Measurements from ENCODE around the gene DARS2.

DARS2 gene

DNA sequence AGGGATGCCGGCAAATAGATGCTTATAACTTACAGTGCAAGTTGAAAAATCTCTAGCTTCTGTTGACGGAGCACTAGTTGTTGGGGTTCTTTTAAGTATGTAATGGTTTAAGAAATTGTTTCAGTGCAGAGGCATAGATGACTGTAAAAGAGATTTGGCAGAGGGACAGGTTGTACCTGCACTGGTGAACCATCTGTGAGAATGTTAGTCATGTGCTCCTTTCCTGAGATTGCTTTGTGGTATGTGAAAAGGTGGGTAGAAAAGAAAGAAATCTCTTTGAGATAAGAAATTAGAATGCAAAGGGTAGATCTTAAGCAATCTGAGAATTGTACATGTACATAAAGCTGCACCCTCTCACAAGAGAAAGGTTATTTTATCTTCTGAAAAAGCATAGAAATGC lies 63.2 kb downstream of the DARS2 start:
- no peak overlapping the region for H3K27ac ChIP-seq
- no peak overlapping the region for H3K4me3 ChIP-seq (ENCODE audit: low read depth, low read length)
- no peak for DNase-seq
- TF ChIP-seq, protein P1, sequence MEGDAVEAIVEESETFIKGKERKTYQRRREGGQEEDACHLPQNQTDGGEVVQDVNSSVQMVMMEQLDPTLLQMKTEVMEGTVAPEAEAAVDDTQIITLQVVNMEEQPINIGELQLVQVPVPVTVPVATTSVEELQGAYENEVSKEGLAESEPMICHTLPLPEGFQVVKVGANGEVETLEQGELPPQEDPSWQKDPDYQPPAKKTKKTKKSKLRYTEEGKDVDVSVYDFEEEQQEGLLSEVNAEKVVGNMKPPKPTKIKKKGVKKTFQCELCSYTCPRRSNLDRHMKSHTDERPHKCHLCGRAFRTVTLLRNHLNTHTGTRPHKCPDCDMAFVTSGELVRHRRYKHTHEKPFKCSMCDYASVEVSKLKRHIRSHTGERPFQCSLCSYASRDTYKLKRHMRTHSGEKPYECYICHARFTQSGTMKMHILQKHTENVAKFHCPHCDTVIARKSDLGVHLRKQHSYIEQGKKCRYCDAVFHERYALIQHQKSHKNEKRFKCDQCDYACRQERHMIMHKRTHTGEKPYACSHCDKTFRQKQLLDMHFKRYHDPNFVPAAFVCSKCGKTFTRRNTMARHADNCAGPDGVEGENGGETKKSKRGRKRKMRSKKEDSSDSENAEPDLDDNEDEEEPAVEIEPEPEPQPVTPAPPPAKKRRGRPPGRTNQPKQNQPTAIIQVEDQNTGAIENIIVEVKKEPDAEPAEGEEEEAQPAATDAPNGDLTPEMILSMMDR (IDR thresholded peaks at IDR 0.05; ENCODE audit: low read depth, low read length, missing control alignments) = no peak
- no peaks in the 10 kb centered on the region for H3K27me3 ChIP-seq (replicated peaks)
- peaks cover 13% of the 10 kb centered on the region for H3K36me3 ChIP-seq (replicated peaks)
- in situ Hi-C loops (cut with HindIII; ENCODE audit: low pct_ligation_motif_present, low sequenced_read_pairs) = no loop called here

DNA sequence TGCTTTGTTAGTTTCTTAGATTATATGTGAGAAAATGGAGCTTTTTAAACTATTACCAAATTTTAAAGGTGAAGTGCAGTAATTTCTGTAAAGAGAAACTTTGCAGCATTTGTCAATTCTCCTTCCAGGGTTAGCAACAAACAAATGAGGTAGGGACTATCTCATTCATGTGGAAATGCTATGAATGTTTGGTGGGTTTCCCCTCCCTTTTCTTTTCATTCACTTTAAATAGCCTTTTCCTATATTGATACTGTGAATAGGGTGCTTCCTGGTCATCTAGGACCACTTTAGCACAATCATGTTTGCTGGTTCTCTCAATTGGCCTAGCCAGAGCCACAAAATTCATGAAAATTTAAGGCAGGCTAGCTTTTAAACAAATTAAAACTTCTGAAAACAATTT lies 64.3 kb downstream of the DARS2 start:
- in situ Hi-C loops (cut with HindIII; ENCODE audit: low pct_ligation_motif_present, low sequenced_read_pairs) = no loop called here
- TF ChIP-seq, protein P1 (IDR thresholded peaks at IDR 0.05; ENCODE audit: low read depth, low read length, missing control alignments) = no peak
- Histone ChIP-seq H3K27me3 (replicated peaks) (no peaks in the 10 kb centered on the region), H3K4me3 (ENCODE audit: low read depth, low read length) (no peak overlapping the region), H3K27ac (no peak overlapping the region), H3K36me3 (replicated peaks) (peaks cover 13% of the 10 kb centered on the region)
- no peak for DNase-seq

DNA sequence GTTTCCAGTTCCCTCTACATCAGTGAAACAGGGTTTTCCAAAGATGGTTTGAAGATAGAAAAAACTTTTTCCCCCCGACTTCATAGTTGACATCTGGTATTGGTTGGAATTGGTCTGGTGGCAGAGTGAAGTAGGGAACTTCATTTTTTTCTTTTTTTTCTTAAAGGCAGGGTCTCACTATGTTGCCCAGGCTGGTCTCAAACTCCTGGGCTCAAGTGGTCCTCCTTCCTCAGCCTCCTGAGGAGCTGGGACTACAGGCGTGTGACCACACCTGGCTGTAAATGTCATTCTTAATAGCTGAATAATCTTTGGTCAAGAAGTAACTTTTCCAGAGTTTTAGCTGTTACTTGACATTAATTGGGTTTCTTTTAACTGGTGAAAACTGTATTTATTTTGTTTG lies 65.4 kb downstream of the DARS2 start:
- Histone ChIP-seq H3K27me3 (replicated peaks) (no peaks in the 10 kb centered on the region), H3K27ac (no peak overlapping the region), H3K36me3 (replicated peaks) (peaks cover 13% of the 10 kb centered on the region), H3K4me3 (ENCODE audit: low read depth, low read length) (no peak overlapping the region)
- in situ Hi-C loops (cut with HindIII; ENCODE audit: low pct_ligation_motif_present, low sequenced_read_pairs) = no loop called here
- no peak for DNase-seq
- TF ChIP-seq, protein P1 (IDR thresholded peaks at IDR 0.05; ENCODE audit: low read depth, low read length, missing control alignments) = no peak

DNA sequence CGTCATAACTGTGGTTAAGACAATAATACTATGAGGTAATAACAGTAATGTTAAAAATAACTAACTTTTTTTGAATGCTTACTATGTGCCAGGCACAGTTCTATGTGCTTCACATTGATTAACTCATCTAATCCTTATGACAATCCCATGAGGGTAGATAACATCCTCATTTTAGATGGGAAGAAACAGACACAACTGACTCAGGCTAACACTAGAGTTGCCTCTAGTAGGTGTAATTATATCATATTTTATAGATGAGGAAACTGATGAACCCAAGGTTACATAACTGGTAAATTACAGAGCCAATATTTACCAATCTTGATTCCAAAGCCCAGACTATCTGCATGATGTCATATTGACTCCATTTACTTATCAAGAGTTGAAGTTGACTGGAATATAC lies 69.1 kb downstream of the DARS2 start:
- TF ChIP-seq, protein P1 (IDR thresholded peaks at IDR 0.05; ENCODE audit: low read depth, low read length, missing control alignments) = no peak
- no peak for DNase-seq
- H3K36me3 ChIP-seq (replicated peaks) = no peaks in the 10 kb centered on the region
- H3K27ac ChIP-seq = no peak overlapping the region
- H3K4me3 ChIP-seq (ENCODE audit: low read depth, low read length) = no peak overlapping the region
- in situ Hi-C loops (cut with HindIII; ENCODE audit: low pct_ligation_motif_present, low sequenced_read_pairs) = no loop called here
- H3K27me3 ChIP-seq (replicated peaks) = no peaks in the 10 kb centered on the region

DNA sequence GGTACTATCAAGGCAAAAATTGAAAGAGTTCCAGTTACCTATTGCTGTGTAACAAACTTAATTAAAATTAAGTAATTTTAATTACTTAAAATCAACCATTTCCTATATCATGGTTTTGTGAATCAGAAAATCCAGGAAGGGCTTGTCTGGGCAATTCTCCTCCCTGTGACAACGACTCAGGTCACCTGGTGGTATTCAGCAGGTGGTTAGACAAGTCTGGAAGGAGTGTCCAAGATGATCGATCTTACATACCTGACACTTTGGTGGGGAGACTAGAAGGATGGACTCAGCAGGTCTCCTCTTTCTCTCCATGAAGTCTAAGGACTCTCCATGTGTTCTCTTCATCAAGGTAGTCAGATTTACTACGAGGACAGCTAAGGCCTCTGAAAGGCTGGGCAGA lies 69.7 kb downstream of the DARS2 start:
- DNase-seq = no peak
- in situ Hi-C loops (cut with HindIII; ENCODE audit: low pct_ligation_motif_present, low sequenced_read_pairs) = no loop called here
- Histone ChIP-seq H3K36me3 (replicated peaks) (no peaks in the 10 kb centered on the region), H3K27ac (no peak overlapping the region), H3K27me3 (replicated peaks) (no peaks in the 10 kb centered on the region), H3K4me3 (ENCODE audit: low read depth, low read length) (no peak overlapping the region)
- TF ChIP-seq, protein P1 (IDR thresholded peaks at IDR 0.05; ENCODE audit: low read depth, low read length, missing control alignments) = no peak

DNA sequence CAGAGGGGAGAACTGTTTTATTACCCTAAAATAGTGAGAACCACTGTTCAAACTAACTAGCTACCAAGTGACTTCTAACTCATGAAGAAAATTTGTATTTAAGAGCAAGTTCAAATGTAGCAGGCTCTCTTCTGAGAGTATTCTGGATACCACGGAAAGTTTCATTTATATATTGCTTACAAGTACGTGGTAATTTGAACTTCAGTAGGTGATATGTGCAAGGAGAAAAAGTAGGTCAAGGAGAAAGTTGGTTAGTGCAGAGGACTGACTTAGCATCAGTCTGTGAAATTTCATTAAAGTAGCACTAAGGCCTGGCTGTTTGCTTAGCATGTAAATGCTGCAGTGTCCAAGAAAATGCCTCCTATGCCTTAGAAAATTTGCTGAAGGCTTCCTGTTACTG lies 76.0 kb downstream of the DARS2 start:
- in situ Hi-C loops (cut with HindIII; ENCODE audit: low pct_ligation_motif_present, low sequenced_read_pairs) = no loop called here
- Histone ChIP-seq H3K36me3 (replicated peaks) (no peaks in the 10 kb centered on the region), H3K27me3 (replicated peaks) (no peaks in the 10 kb centered on the region), H3K4me3 (ENCODE audit: low read depth, low read length) (no peak overlapping the region), H3K27ac (no peak overlapping the region)
- DNase-seq = no peak
- TF ChIP-seq, protein P1 (IDR thresholded peaks at IDR 0.05; ENCODE audit: low read depth, low read length, missing control alignments) = no peak
